H9 (cell line): ENCODE results near the gene NR3C2. TPM values are rescaled to one million over a fixed set of nuclear protein-coding genes. Genes with fewer than 3 reads are reported as not detected.

ENCODE experiments used
- DNase-seq: peaks from one replicate; pipeline ENCODE4 v3.0.0-alpha.2; 2017
- H2AFZ ChIP-seq: one replicate; pipeline ENCODE4 v1.6.1; 2013; ENCODE audit warnings: mild to moderate bottlenecking, low read length, control low read depth, moderate library complexity
- H2AK5ac ChIP-seq: 2 replicates; pipeline ENCODE4 v1.6.1; 2013; ENCODE audit warnings: low read length, control low read depth, mixed read lengths; ENCODE audit not compliant: insufficient read length
- H2BK120ac ChIP-seq: one replicate; pipeline ENCODE4 v1.6.1; 2013; ENCODE audit warnings: low read depth, mild to moderate bottlenecking, low read length, control low read depth, inconsistent platforms; ENCODE audit not compliant: poor library complexity, severe bottlenecking
- H2BK12ac ChIP-seq: 2 replicates; pipeline ENCODE4 v1.6.1; 2013; ENCODE audit warnings: low read length, control low read depth, mixed read lengths, low read depth; ENCODE audit not compliant: insufficient read length
- H2BK15ac ChIP-seq: 2 replicates; pipeline ENCODE4 v1.6.1; 2013; ENCODE audit warnings: low read depth, low read length, control low read depth
- H2BK20ac ChIP-seq: one replicate; pipeline ENCODE4 v1.6.1; 2013; ENCODE audit warnings: low read depth, mild to moderate bottlenecking, low read length, control low read depth, inconsistent platforms; ENCODE audit not compliant: poor library complexity, severe bottlenecking
- H2BK5ac ChIP-seq: 2 replicates; pipeline ENCODE4 v1.6.1; 2013; ENCODE audit warnings: low read length, control low read depth, mixed read lengths; ENCODE audit not compliant: insufficient read length
- H3K14ac ChIP-seq: 2 replicates; pipeline ENCODE4 v1.6.1; 2013; ENCODE audit warnings: low read length, control low read depth; ENCODE audit not compliant: insufficient read depth
- H3K18ac ChIP-seq: 2 replicates; pipeline ENCODE4 v1.6.1; 2013; ENCODE audit warnings: low read depth, mild to moderate bottlenecking, mixed read lengths, low read length, control low read depth; ENCODE audit not compliant: insufficient read length
- H3K23ac ChIP-seq: 2 replicates; pipeline ENCODE4 v1.6.1; 2013; ENCODE audit warnings: low read length, control low read depth, mixed read lengths, low read depth; ENCODE audit not compliant: insufficient read length
- H3K23me2 ChIP-seq: 2 replicates; pipeline ENCODE4 v1.6.1; 2013; ENCODE audit warnings: low read depth, mild to moderate bottlenecking, mixed read lengths, low read length, control low read depth; ENCODE audit not compliant: insufficient read length, poor library complexity, severe bottlenecking
- H3K27ac ChIP-seq: 2 replicates; pipeline ENCODE4 v1.5.1; 2013; ENCODE audit warnings: low read length, control low read depth, mixed read lengths, low read depth; ENCODE audit not compliant: insufficient read length
- H3K27me3 ChIP-seq: 2 replicates; pipeline ENCODE4 v1.6.1; 2013; ENCODE audit warnings: low read length, control low read depth, inconsistent platforms; ENCODE audit not compliant: insufficient read depth
- H3K4ac ChIP-seq: 2 replicates; pipeline ENCODE4 v1.6.1; 2013; ENCODE audit warnings: low read depth, mild to moderate bottlenecking, control low read depth, inconsistent platforms, low read length, moderate library complexity
- H3K4me1 ChIP-seq: 2 replicates; pipeline ENCODE4 v1.6.1; 2013; ENCODE audit warnings: low read length, control low read depth, inconsistent platforms; ENCODE audit not compliant: insufficient read depth
- H3K4me2 ChIP-seq: 2 replicates; pipeline ENCODE4 v1.6.1; 2013; ENCODE audit warnings: low read length, control low read depth, mixed read lengths; ENCODE audit not compliant: insufficient read length, insufficient read depth
- H3K56ac ChIP-seq: 2 replicates; pipeline ENCODE4 v1.6.1; 2013; ENCODE audit warnings: low read depth, mild to moderate bottlenecking, mixed read lengths, low read length, control low read depth; ENCODE audit not compliant: insufficient read length
- H3K79me1 ChIP-seq: 2 replicates; pipeline ENCODE4 v1.6.1; 2013; ENCODE audit warnings: low read depth, mild to moderate bottlenecking, moderate library complexity, low read length, control low read depth, inconsistent platforms; ENCODE audit not compliant: insufficient read depth, poor library complexity, severe bottlenecking
- H3K79me2 ChIP-seq: 2 replicates; pipeline ENCODE4 v1.6.1; 2013; ENCODE audit warnings: low read length, control low read depth, inconsistent platforms; ENCODE audit not compliant: insufficient read depth
- H3K9ac ChIP-seq: 2 replicates; pipeline ENCODE4 v1.6.1; 2013; ENCODE audit warnings: low read length, control low read depth, mixed read lengths; ENCODE audit not compliant: insufficient read length; ENCODE audit errors: extremely low read depth
- H3K9me3 ChIP-seq: one replicate; pipeline ENCODE4 v1.6.1; 2013; ENCODE audit warnings: low read depth, low read length, inconsistent platforms; ENCODE audit not compliant: control insufficient read depth
- H3T11ph ChIP-seq: one replicate; pipeline ENCODE4 v1.6.1; 2013; ENCODE audit warnings: mild to moderate bottlenecking, low read length, control low read depth, inconsistent platforms
- H4K20me1 ChIP-seq: one replicate; pipeline ENCODE4 v1.6.1; 2013; ENCODE audit not compliant: control insufficient read depth, insufficient read length, insufficient read depth
- H4K5ac ChIP-seq: 2 replicates; pipeline ENCODE4 v1.6.1; 2013; ENCODE audit warnings: low read depth, mild to moderate bottlenecking, mixed read lengths, low read length, control low read depth; ENCODE audit not compliant: insufficient read length
- H4K8ac ChIP-seq: replicated peaks from 2 replicates; pipeline ENCODE4 v1.6.1; 2013; ENCODE audit warnings: low read length, control low read depth, mixed read lengths, low read depth; ENCODE audit not compliant: insufficient read length
- H4K91ac ChIP-seq: 2 replicates; pipeline ENCODE4 v1.6.1; 2013; ENCODE audit warnings: low read depth, mild to moderate bottlenecking, moderate library complexity, mixed read lengths, low read length, control low read depth; ENCODE audit not compliant: insufficient read length
- H3K27ac Mint-ChIP-seq, 3 experiments: 2 replicates in 2 of 3; 3 replicates in 1 of 3; pipeline ENCODE4 v1.8.0; 2020 to 2021; ENCODE audit warnings: mixed read lengths in 3 of 3, mild to moderate bottlenecking in 1 of 3, moderate library complexity in 1 of 3
- H3K27me3 Mint-ChIP-seq: 2 replicates; pipeline ENCODE4 v1.8.0; 2021; ENCODE audit warnings: low read depth, mild to moderate bottlenecking, moderate library complexity, mixed read lengths
- H3K36me3 Mint-ChIP-seq, 3 experiments: 2 replicates in 2 of 3; 3 replicates in 1 of 3; pipeline ENCODE4 v1.8.0; 2020 to 2021; ENCODE audit warnings: low read depth in 3 of 3, mixed read lengths in 3 of 3; ENCODE audit not compliant: insufficient read depth in 1 of 3
- H3K4me1 Mint-ChIP-seq, 2 experiments: 2 replicates each; pipeline ENCODE4 v1.8.0; 2020; ENCODE audit warnings: mixed read lengths in 2 of 2
- H3K4me3 Mint-ChIP-seq, 2 experiments: 2 replicates in 1 of 2; 3 replicates in 1 of 2; pipeline ENCODE4 v1.8.0; 2020 to 2021; ENCODE audit warnings: mild to moderate bottlenecking in 2 of 2, mixed read lengths in 2 of 2, moderate library complexity in 1 of 2
- H3K9me3 Mint-ChIP-seq, 2 experiments: 2 replicates in 1 of 2; 3 replicates in 1 of 2; pipeline ENCODE4 v1.8.0; 2020; ENCODE audit warnings: mild to moderate bottlenecking in 2 of 2, mixed read lengths in 2 of 2, moderate library complexity in 1 of 2
- WGBS: extraction: QIAGEN DNeasy Blood & Tissue Kit; methylation state at CpG from one replicate; pipeline ENCODE4 v1.1.7; 2013; ENCODE audit warnings: missing lambda C conversion rate, low lambda C conversion rate, mixed read lengths; ENCODE audit not compliant: insufficient read length; ENCODE audit errors: extremely low coverage; 5-methylcytosine and 5-hydroxymethylcytosine counted together
- total RNA-seq: library from RNA; stranded (reverse); gene quantifications from 2 replicates; pipeline ENCODE4 v1.2.1, GENCODE V29; 2021
- TF ChIP-seq, protein P1 (sequence below): fragments of 200-600 bp; sonication (generic); conservative IDR thresholded peaks from 3 replicates; pipeline ENCODE4 v1.8.0; 2021; ENCODE audit warnings: antibody characterized with exemption, mild to moderate bottlenecking

Gene NR3C2
- total RNA-seq, 1 experiment from 2014 or later = 1.4 TPM

DNA sequence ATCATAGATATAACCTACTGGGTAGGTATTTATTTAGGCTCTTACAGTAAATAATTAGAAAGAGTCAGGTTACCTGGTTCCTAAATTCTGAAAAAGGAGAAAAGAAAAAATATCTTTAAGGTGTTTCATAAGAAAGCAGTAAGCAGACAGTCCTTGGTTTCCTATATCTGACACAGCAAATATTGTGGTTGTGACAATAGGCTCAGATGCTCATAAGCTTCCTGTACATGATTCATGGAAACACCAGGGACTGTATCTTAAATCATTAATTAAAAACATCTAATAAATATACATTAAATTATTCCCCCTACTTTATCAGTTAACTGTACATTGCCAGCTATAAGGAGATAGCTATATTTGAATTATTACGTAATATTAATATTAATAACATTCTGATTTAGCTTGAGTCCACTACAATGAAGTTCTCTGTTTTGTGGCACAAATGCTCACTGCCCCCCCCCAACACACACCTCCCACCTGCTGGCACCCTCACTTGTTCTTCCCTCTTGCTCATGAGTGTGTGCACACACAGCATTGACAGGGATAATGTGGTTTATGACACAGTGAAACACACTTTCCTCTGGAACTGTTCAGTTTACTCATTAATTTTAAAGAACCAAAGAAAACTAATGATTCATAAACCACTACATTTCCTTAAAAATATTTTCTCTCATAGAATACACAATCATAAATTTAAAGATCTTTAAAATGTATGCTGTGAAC, 187.4 kb downstream of the NR3C2 start:
- DNase-seq = no peak
- H3K9me3 Mint-ChIP-seq = no peaks in the 10 kb centered on the region; a peak in 1 of 5 replicates

More for the DNA sequence above, 187.4 kb downstream of the NR3C2 start:
- H3K18ac ChIP-seq = no peak overlapping the region
- H3T11ph ChIP-seq = no peak overlapping the region
- no peaks in the 10 kb centered on the region for H3K79me1 ChIP-seq
- no peaks in the 10 kb centered on the region for H4K20me1 ChIP-seq
- H4K5ac ChIP-seq = no peak overlapping the region
- H2AFZ ChIP-seq = no peak overlapping the region
- H2BK5ac ChIP-seq = no peak overlapping the region
- no peaks in the 10 kb centered on the region for H3K27me3 ChIP-seq
- no peaks in the 10 kb centered on the region for H3K36me3 Mint-ChIP-seq
- TF ChIP-seq, protein P1, sequence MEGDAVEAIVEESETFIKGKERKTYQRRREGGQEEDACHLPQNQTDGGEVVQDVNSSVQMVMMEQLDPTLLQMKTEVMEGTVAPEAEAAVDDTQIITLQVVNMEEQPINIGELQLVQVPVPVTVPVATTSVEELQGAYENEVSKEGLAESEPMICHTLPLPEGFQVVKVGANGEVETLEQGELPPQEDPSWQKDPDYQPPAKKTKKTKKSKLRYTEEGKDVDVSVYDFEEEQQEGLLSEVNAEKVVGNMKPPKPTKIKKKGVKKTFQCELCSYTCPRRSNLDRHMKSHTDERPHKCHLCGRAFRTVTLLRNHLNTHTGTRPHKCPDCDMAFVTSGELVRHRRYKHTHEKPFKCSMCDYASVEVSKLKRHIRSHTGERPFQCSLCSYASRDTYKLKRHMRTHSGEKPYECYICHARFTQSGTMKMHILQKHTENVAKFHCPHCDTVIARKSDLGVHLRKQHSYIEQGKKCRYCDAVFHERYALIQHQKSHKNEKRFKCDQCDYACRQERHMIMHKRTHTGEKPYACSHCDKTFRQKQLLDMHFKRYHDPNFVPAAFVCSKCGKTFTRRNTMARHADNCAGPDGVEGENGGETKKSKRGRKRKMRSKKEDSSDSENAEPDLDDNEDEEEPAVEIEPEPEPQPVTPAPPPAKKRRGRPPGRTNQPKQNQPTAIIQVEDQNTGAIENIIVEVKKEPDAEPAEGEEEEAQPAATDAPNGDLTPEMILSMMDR = no peak
- H3K4me1 Mint-ChIP-seq = peaks cover under 1 to 3% of the 10 kb centered on the region in 2 experiments
- H3K27ac Mint-ChIP-seq = no peak overlapping the region
- no peak overlapping the region for H2BK15ac ChIP-seq
- no peak overlapping the region for H4K8ac ChIP-seq
- no peak overlapping the region for H2BK120ac ChIP-seq
- H3K14ac ChIP-seq = no peak overlapping the region
- no peak overlapping the region for H3K23ac ChIP-seq
- H3K9me3 ChIP-seq = no peaks in the 10 kb centered on the region
- H3K23me2 ChIP-seq = no peaks in the 10 kb centered on the region
- no peaks in the 10 kb centered on the region for H3K27me3 Mint-ChIP-seq
- no peak overlapping the region for H2AK5ac ChIP-seq
- H3K27ac ChIP-seq = no peak overlapping the region
- H3K4ac ChIP-seq = no peak overlapping the region
- H3K79me2 ChIP-seq = no peaks in the 10 kb centered on the region
- H4K91ac ChIP-seq = no peak overlapping the region
- H3K9ac ChIP-seq = no peak overlapping the region
- no peak overlapping the region for H2BK20ac ChIP-seq
- no peak overlapping the region for H2BK12ac ChIP-seq
- no peak overlapping the region for H3K56ac ChIP-seq
- peaks cover under 1% of the 10 kb centered on the region; the same call in 1 of the 2 replicates for H3K4me1 ChIP-seq
- no peak overlapping the region for H3K4me3 Mint-ChIP-seq
- no peak overlapping the region for H3K4me2 ChIP-seq
- no CpG with 5 or more reads among the region's 1 CpG for WGBS
